Progenitor cell of endocrine pancreas (in vitro differentiated cells): ENCODE results near the gene SLC22A16. TPM values are rescaled to one million over a fixed set of nuclear protein-coding genes. Genes with fewer than 3 reads are reported as not detected.

Experiments
- DNase-seq: peaks from one replicate; pipeline ENCODE4 v3.0.0; 2021; ENCODE audit warnings: low spot score; ENCODE audit not compliant: unreplicated experiment
- H3K27ac Mint-ChIP-seq: 2 replicates; pipeline ENCODE4 v1.8.0; 2021; ENCODE audit warnings: mild to moderate bottlenecking, moderate library complexity, mixed read lengths
- H3K27me3 Mint-ChIP-seq: 2 replicates; pipeline ENCODE4 v1.8.0; 2021; ENCODE audit warnings: mixed read lengths
- H3K36me3 Mint-ChIP-seq: 2 replicates; pipeline ENCODE4 v1.8.0; 2022; ENCODE audit warnings: mixed read lengths; ENCODE audit not compliant: insufficient read depth
- H3K4me1 Mint-ChIP-seq: 2 replicates; pipeline ENCODE4 v1.8.0; 2021; ENCODE audit warnings: low read depth, mixed read lengths
- H3K4me3 Mint-ChIP-seq: 2 replicates; pipeline ENCODE4 v1.8.0; 2021; ENCODE audit warnings: low read depth, mild to moderate bottlenecking, moderate library complexity, mixed read lengths
- H3K9me3 Mint-ChIP-seq: 2 replicates; pipeline ENCODE4 v1.8.0; 2021; ENCODE audit warnings: low read depth, mixed read lengths
- CTCF ChIP-seq: fragments of 200-600 bp; sonication (generic); IDR thresholded peaks from one replicate; pipeline ENCODE4 v1.5.0; 2021; ENCODE audit warnings: antibody characterized with exemption, mild to moderate bottlenecking; ENCODE audit not compliant: unreplicated experiment
- total RNA-seq: library from RNA; stranded (reverse); gene quantifications from 2 replicates; pipeline ENCODE4 v1.2.1, GENCODE V29; 2021

The SLC22A16 gene
- total RNA-seq, 1 donor from 2014 or later, result not detected

GRCh38 chr6:110432285-110432900, 44.0 kb downstream of the SLC22A16 start:
- Mint-ChIP-seq H3K9me3 (no peaks in the 10 kb centered on the region), H3K4me1 (peaks cover 14% of the 10 kb centered on the region), H3K4me3 (no peak overlapping the region), H3K27me3 (peaks cover 11% of the 10 kb centered on the region), H3K27ac (no peak overlapping the region), H3K36me3 (no peaks in the 10 kb centered on the region)
- DNase-seq, result no peak
- TF ChIP-seq CTCF, result no peak

GRCh38 chr6:110430741-110431140, 45.7 kb downstream of the SLC22A16 start:
- H3K27me3 Mint-ChIP-seq, result peaks cover 14% of the 10 kb centered on the region
- no peak overlapping the region for H3K27ac Mint-ChIP-seq
- no peak for TF ChIP-seq CTCF
- DNase-seq, result no peak
- H3K9me3 Mint-ChIP-seq, result no peaks in the 10 kb centered on the region
- H3K4me1 Mint-ChIP-seq, result peaks cover 14% of the 10 kb centered on the region
- no peak overlapping the region for H3K4me3 Mint-ChIP-seq
- no peaks in the 10 kb centered on the region for H3K36me3 Mint-ChIP-seq

GRCh38 chr6:110430236-110430635, 46.2 kb downstream of the SLC22A16 start:
- Mint-ChIP-seq H3K27ac (no peak overlapping the region), H3K4me1 (peaks cover 14% of the 10 kb centered on the region)

GRCh38 chr6:110428153-110428552, 48.3 kb downstream of the SLC22A16 start:
- peaks cover 14% of the 10 kb centered on the region for H3K4me1 Mint-ChIP-seq
- no peak for DNase-seq
- no peak for TF ChIP-seq CTCF
- peaks cover 19% of the 10 kb centered on the region for H3K27me3 Mint-ChIP-seq
- no peaks in the 10 kb centered on the region for H3K9me3 Mint-ChIP-seq
- no peak overlapping the region for H3K4me3 Mint-ChIP-seq
- H3K27ac Mint-ChIP-seq, result no peak overlapping the region
- H3K36me3 Mint-ChIP-seq, result no peaks in the 10 kb centered on the region

More at GRCh38 chr6:110430236-110430635, 46.2 kb downstream of the SLC22A16 start:
- Mint-ChIP-seq H3K36me3 (no peaks in the 10 kb centered on the region), H3K9me3 (no peaks in the 10 kb centered on the region), H3K4me3 (no peak overlapping the region), H3K27me3 (peaks cover 15% of the 10 kb centered on the region)
- no peak for TF ChIP-seq CTCF
- no peak for DNase-seq

- Mint-ChIP-seq H3K27ac (no peak overlapping the region), H3K4me1 (peaks cover 4% of the 10 kb centered on the region), H3K4me3 (no peak overlapping the region), H3K27me3 (peaks cover 19% of the 10 kb centered on the region), H3K9me3 (peaks cover 6% of the 10 kb centered on the region), H3K36me3 (no peaks in the 10 kb centered on the region)
- DNase-seq, result no peak
- no peak for TF ChIP-seq CTCF
These were observed 50.6 kb downstream of the SLC22A16 start for GRCh38 chr6:110425816-110426215.
